GM10266 (cell line): ENCODE results near the gene IFNA21.
A peak's percentile ranks its signal among the peaks of the same experiment; 100 is the strongest.
"Not testable (repeated sequence)": the region's sequence is repeated elsewhere in the genome, so short reads cannot be mapped to it uniquely, and the experiment has no call there.

Source experiments
- DNase-seq: peaks from one replicate; pipeline ENCODE4 v3.0.0; 2012; ENCODE audit errors: extremely low spot score
- TF ChIP-seq, protein P1 (sequence below): IDR thresholded peaks from 2 replicates; pipeline ENCODE4 v1.5.1; 2012; ENCODE audit warnings: mild to moderate bottlenecking, low read depth; ENCODE audit not compliant: control insufficient read depth, insufficient read depth; ENCODE audit errors: missing control alignments

The IFNA21 gene

DNA sequence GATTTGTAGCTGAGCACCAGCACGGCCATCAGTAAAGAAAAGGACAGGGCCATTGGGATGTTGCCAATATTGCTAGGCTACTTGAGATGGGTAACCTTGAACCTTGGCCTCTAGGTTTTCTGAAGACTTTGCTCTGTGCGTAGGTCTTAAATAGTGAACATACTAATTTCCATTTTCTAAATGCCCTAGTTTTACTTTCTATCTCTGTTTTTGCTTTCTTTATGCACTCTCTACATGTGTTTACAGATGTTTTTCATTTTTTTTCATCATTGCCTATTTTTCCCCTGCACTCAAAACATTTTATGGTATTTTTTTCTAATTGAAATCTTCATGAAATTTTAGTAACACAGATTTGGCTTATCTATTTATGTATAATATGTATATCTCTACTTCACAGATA lies at the start of gene IFNA21:
IFNA21 (minus strand) TSS at position 101 of the 400 bp plus-strand sequence; CDS start at position 53, 48 bp downstream.
- DNase-seq: not testable (repeated sequence)

DNA sequence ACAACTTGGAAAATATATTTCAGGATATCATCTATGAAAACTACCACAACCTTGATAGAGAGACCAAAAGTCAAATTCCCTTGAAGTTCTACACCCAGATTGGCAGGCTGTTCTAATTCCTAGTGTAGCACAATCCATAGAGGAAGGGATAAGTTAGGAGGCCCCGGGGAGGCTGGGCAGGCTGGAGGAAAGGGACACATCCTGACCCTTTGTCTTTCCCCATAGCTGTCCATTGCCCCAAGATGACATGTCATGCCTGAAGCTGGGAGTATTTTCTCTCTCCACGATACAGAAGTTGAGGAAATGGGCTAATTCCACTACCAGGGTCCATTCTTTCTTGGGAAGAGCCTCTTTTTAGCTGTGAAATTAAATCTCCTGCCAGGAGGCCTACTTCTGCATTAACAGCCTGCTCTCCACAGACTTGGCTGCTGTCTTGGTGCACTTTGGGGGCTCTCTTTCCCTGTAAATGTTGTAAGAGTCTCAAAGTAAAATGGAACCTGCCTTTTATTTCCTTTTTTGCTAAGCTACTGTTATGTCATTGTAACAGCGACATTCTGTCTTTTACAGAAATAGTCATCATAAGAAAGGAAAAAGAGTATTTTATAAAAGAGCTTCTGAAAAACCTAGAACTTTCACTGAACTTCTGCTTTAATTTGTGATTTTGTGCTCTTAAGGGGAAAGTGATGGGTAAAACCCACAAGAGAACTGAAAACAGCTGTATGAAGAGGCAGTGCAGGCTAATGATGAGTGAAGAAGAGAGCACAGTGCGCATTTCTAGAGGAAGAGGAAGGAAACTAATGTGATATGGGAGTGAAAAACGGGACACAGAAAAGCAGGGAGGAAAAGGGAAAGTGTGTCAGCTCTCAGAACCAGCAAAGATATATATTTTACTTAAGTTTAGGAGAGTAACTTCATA lies 47.2 kb upstream of the IFNA21 start:
- TF ChIP-seq, protein P1, sequence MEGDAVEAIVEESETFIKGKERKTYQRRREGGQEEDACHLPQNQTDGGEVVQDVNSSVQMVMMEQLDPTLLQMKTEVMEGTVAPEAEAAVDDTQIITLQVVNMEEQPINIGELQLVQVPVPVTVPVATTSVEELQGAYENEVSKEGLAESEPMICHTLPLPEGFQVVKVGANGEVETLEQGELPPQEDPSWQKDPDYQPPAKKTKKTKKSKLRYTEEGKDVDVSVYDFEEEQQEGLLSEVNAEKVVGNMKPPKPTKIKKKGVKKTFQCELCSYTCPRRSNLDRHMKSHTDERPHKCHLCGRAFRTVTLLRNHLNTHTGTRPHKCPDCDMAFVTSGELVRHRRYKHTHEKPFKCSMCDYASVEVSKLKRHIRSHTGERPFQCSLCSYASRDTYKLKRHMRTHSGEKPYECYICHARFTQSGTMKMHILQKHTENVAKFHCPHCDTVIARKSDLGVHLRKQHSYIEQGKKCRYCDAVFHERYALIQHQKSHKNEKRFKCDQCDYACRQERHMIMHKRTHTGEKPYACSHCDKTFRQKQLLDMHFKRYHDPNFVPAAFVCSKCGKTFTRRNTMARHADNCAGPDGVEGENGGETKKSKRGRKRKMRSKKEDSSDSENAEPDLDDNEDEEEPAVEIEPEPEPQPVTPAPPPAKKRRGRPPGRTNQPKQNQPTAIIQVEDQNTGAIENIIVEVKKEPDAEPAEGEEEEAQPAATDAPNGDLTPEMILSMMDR: peak; percentile 65
- peak; percentile 8 for DNase-seq

DNA sequence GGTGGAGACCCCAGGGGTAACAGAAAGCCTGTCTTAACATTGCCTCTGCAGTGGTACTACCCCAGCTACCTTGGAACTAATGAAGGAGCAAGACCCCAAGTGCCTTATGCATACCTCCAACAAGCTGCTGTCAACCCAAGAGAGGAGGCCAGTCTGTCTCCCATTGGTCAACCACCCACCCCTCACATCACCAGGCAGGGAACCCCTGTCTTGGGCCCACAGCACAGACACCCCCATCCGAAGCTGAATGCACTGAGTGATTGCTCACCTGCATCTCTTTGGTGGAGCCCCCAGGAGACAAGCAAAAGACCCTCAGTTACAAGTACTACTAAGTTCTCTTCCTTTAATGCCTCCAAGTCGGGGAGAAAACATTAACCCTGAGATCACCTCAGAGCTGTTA lies 45.7 kb upstream of the IFNA21 start:
- not testable (repeated sequence) for DNase-seq

DNA sequence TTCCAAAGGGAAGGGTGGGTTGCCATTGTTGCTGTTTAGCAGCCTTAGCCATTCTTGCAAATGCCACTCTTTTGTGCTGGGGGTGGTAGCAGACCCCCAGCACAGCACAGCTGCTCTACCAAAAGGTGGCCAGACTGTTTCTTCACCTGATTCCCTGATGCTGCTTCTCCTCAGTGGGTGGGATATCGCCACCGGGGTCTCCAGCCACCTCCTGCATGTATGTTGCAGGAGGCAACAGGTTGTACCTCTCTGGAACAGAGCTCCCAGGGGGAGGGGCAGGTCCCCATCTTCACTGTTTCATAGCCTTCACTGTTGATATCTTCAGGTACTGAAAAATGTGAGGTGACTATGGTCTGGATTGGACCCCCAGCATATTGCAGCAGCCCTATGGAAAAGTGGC lies 44.3 kb upstream of the IFNA21 start:
- DNase-seq: not testable (repeated sequence)

DNA sequence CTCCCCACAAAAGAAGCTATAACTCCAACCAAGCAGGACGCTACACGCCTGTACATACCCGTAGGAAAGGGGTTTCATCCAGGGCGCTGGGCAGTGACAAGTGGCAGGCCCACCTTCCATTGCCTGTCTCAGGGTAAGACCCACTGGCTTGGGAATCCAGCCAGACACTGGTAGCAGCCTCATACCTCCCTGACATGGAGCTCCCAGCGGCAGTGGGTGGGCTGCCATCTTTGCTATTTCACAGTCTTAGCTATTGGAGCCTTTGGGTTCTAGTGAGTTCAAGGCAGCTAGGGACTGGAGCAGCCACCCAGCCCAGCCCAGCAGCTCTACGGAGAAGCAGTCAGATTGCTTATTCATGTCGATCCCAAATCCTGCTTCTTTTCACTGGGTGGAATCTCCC lies 43.9 kb upstream of the IFNA21 start:
- no peak for DNase-seq
- TF ChIP-seq, protein P1: no peak

DNA sequence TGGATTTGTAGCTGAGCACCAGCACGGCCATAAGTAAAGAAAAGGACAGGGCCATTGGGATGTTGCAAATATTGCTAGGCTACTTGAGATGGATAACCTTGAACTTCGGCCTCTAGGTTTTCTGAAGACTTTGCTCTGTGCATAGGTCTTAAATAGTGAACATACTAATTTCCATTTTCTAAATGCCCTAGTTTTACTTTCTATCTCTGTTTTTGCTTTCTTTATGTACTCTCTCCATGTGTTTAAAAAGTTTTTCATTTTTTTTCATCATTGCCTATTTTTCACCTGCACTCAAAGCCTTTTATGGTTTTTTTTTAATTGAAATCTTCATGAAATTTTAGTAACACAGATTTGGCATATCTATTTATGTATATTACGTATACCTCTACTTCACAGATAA lies 40.6 kb upstream of the IFNA21 start, which contains the start of gene IFNA10:
IFNA10 (minus strand) TSS at position 101 of the 400 bp plus-strand sequence; CDS start at position 55, 46 bp downstream.
- DNase-seq: not testable (repeated sequence)

DNA sequence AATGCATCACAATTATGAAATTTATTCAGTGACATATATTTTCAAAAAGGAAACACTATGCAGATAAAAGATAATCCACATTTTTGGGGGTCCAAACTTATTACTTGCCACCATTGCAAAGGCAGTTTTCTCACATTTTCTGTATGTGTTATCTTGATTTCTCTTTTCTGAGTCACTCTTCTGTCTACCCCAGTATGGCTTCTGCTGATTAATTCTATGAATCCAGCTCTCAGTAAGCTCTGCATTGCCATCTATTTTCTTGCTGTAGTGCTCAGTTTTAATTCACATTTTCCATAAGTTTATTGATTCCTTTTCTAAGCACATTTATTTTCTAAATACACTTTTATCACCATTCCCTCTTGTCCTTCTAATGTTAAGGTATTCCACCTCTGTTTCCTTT lies 38.7 kb upstream of the IFNA21 start:
- DNase-seq: no peak

DNA sequence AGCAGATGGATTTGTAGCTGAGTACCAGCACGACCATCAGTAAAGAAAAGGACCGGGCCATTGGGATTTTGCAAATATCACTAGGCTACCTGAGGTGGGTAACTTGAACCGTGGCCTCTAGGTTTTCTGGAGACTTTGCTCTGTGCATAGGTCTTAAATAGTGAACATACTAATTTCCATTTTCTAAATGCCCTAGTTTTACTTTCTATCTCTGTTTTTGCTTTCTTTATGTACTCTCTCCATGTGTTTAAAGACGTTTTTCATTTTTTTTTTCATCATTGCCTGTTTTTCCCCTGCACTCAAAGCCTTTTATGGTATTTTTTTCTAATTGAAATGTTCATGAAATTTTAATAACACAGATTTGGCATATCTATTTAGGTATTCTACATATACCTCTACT lies 35.6 kb upstream of the IFNA21 start, which contains the start of gene IFNA7:
IFNA7 (minus strand) TSS at position 101 of the 400 bp plus-strand sequence; CDS start at position 61, 40 bp downstream.
- DNase-seq: not testable (repeated sequence)

More for the DNA sequence above, 38.7 kb upstream of the IFNA21 start:
- TF ChIP-seq, protein P1: no peak

DNA sequence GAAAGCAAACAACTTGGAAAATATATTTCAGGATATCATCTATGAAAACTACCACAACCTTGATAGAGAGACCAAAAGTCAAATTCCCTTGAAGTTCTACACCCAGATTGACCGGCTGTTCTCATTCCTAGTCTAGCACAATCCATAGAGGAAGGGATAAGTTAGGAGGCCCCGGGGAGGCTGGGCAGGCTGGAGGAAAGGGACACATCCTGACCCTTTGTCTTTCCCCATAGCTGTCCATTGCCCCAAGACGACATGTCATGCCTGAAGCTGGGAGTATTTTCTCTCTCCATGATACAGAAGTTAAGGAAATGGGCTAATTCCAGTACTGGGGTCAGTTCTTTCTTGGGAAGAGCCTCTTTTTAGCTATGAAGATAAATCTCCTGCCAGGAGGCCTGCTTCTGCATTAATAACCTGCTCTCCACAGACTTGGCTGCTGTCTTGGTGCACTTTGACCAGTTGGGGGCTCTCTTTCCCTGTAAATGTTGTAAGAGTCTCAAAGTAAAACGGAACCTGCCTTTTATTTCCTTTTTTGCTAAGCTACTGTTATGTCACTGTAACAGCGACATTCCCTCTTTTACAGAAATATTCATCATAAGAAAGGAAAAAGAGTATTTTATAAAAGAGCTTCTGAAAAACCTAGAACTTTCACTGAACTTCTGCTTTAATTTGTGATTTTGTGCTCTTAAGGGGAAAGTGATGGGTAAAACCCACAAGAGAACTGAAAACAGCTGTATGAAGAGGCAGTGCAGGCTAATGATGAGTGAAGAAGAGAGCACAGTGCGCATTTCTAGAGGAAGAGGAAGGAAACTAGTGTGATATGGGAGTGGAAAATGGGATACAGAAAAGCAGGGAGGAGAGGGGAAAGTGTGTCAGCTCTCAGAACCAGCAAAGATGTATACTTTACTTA lies 28.7 kb upstream of the IFNA21 start:
- TF ChIP-seq, protein P1: peak; percentile 63
- not testable (repeated sequence) for DNase-seq

DNA sequence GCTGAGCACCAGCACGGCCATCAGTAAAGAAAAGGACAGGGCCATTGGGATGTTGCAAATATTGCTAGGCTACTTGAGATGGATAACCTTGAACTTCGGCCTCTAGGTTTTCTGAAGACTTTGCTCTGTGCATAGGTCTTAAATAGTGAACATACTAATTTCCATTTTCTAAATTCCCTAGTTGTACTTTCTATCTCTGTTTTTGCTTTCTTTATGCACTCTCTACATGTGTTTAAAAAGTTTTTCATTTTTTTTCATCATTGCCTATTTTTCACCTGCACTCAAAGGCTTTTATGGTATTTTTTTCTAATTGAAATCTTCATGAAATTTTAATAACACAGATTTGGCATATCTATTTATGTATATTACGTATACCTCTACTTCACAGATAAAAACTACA lies 21.0 kb upstream of the IFNA21 start, which contains the start of gene IFNA4:
IFNA4 (minus strand) TSS at position 101 of the 400 bp plus-strand sequence; CDS start at position 45, 56 bp downstream.
- not testable (repeated sequence) for DNase-seq
